Measurements from ENCODE around the gene FRA10AC1.
"Not testable (repeated sequence)": the region's sequence is repeated elsewhere in the genome, so short reads cannot be mapped to it uniquely, and the experiment has no call there.

FRA10AC1 gene

DNA sequence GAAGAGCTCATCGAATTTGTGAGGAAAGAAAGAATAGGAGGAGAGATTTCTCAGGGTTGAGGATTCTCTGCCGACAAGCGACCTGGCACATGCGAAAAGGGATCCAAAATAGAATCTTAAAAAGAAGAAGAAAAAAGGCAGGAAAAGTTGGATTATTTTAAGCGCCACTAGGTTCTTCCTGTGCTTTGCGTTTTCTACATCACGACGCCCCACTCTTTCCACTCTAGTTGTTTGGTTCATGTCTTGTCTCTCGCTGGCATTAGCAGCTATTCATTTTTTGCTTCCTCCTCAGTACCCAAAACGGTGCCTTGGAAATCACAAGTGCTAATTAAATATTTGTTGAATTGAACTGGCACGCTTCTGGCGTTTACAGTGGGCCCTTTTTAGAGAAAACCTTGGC is 674 bp upstream of the FRA10AC1 start:
- no peak for DNase-seq (ENCODE audit: low read depth in 2 of 2)

DNA sequence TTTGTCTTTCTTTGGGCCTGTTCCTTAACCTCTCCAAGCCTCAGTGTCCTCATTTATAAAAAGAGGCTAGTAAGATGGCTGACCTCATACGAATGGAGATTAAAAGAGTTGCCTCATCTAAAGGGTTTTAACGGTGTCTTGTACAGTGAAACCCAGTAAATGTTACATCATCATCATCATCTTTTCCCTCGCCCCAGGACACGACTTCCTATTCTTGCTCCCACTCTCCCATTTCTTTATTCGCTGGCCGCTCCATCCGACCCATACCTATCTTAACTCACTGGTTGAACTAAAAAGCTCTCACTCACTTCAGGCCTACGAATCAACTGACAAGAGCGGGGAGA is 554 bp downstream of the FRA10AC1 start:
- no peak for DNase-seq (ENCODE audit: low read depth in 2 of 2)

GRCh38 chr10:93697207-93697606 is 5.2 kb downstream of the FRA10AC1 start:
- no peak for DNase-seq (ENCODE audit: low read depth in 2 of 2)

GRCh38 chr10:93696582-93696981 is 5.8 kb downstream of the FRA10AC1 start:
- not testable (repeated sequence) for DNase-seq (ENCODE audit: low read depth in 2 of 2)

- no peak for DNase-seq (ENCODE audit: low read depth in 2 of 2)
Measured at GRCh38 chr10:93695740-93696139, 6.7 kb downstream of the FRA10AC1 start.

DNA sequence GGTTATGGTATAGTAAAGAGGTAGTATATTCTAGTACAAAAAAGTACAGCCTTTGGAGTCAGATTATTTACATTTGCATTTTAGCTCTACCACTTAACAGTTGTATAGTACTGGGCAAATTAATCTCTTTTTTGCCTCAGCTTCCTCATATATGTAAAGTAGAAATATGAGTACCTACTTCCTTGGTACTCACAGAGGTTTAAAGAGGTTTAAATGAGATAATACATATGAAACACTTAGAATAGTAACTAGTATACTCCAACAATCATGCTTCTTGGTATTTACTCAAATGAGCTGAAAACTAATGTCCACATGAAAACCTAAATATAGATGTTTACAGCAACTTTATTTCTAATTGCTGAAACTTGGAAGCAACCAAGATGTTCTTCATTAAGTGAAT is 14.7 kb downstream of the FRA10AC1 start:
- DNase-seq (ENCODE audit: low read depth in 2 of 2), result no peak

DNA sequence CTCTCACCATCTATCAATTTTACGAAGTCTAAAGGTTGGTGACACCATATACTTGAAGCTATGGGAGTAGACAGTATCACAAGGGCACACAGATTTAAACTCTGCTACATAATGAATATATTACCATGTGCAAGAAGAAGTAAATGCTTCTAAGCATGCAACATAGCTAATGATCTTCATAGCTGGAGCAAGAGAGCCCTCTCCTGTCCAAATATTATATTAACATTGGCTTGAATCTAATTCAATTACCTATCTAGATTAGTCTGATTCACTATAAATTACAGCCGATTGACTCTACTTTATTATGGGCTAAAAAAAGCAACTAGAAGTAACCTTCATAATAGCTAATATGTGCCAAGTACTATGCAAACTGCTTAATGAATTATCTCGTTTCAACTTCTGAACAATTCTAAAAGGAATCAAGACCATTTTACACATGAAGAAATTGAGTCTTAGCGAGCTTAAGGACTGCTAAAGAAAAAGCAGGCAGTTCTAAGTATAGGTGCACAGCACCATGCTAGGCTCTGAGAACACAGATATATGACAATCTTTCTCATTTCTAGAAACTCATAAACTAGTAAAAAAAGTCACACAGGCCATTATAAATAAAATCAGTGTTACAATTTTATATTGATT is 21.9 kb downstream of the FRA10AC1 start:
- DNase-seq (ENCODE audit: low read depth in 2 of 2), result no peak

GRCh38 chr10:93678805-93679587 is 23.4 kb downstream of the FRA10AC1 start:
- no peak for DNase-seq (ENCODE audit: low read depth in 2 of 2)

DNA sequence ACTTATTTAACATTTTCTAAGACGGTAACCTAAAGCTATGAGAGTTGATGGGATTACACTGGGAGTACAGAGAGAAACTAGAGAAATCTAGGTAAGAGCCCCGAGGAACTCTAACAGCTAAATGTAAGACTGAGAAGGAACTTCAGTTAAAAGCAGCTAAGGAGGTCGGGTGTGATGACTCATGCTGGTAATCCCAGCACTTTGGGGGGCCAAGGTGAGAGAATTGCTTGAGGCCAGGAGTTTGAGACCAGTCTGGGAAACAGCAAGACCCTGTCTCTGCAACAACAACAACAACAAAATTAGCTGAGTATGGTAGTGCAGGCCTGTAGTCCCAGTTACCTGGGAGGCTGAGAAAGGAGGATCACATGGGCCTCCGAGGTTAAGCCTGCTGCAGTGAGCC is 24.0 kb downstream of the FRA10AC1 start:
- DNase-seq (ENCODE audit: low read depth in 2 of 2), result no peak

DNA sequence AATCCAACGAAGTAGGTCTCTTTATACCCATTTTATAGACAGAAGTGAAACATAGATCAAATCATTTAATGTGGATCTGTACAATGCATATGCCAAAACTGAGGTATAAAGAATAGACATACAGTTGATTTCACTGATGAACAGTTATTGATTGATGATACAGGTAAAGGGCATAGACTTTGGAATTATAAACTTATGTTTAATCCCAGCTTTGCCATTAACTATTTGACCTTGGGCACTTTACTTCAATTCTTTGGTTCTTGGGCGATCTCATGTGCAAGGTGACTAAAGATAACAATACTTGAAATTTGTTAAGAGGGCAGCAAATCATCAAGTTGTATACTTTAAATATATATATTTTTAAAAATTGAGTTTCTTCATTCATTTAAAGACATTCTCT is 28.6 kb downstream of the FRA10AC1 start:
- no peak for DNase-seq (ENCODE audit: low read depth in 2 of 2)

- DNase-seq (ENCODE audit: low read depth in 2 of 2), result no peak
Measured at GRCh38 chr10:93672890-93673289, 29.5 kb downstream of the FRA10AC1 start.

DNA sequence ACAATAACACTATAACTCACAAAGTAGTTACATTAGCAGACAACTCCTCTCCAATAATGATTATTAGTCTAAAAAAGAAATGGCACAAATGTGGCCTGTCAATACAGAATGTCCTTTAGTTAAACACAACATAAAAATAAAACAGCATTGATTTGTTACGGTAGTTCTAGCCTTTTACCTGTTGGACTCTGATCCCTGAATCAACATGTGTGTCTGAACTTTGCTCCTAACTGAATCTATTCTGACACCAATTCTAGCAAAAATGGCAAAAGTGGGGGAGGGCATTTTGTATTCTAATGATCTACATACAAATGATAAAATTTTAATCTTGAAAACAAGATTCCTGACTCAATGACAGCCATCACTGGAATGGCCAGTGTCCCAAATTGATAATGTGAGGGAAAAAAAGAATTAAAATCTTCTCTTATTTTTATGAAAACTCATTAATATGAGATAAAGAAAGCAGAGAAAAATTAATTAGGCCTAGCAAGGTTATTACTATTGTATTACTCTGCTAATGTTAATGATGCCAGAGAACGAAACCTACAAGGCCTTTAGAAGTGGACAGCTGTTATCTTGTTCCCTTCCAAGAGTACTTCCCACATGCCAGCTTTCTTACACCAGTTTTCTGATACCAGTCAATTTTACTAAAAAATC is 30.2 kb downstream of the FRA10AC1 start:
- no peak for DNase-seq (ENCODE audit: low read depth in 2 of 2)

DNA sequence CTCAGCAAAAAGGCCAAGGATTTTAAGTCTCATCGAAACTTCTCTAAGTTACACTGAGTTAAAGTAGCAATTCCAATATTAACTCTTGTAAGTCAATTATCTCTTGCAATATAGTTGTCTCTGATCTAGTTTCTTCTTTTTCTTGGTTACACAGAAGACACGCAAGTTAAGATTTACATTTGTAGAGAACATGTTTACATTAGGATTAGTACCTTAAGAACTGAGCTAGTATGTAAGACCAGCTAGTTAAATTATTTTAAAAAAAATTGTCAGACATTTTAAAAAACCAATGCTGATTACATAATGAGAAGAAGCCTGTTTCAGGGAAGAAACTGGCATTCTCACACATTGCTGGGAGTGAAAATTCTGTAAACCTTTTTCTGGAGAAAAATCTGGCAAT is 31.4 kb downstream of the FRA10AC1 start:
- no peak for DNase-seq (ENCODE audit: low read depth in 2 of 2)

DNA sequence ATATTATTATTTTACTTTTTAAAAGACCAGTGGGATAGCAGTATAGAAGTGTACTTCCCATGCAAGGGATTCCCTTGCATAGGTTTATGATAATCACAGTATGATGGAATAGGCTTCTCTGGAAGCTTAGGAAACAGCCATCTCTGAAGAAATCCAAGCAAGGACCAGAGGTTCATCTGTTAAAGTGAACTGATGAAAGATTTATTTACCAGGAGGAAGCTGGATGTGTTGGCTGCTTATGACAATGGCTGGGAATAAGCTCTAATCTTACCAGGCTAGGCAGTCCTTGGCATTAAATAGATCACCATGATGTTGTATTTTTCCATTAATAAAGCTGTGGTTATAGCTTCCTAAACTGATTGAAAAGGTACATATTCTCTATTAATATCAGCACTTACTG is 32.0 kb downstream of the FRA10AC1 start:
- no peak for DNase-seq (ENCODE audit: low read depth in 2 of 2)

DNA sequence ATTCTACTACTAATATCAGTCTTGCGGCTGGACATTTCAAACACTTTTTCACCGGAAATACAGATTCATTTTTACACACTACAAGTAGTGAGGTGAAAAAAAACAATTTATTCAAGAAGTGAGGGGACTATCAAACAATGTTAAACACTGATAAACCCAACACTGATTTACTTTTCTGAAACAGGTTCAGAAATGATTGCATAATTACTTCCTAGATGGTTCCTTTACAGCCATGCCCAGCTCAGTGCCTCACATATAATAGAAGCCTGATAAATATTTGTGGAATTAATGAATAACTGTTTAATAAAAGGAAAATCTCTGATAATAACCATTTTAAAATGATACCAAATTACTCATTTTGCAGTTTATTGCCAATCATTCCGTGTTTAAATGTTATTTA is 34.6 kb downstream of the FRA10AC1 start:
- no peak for DNase-seq (ENCODE audit: low read depth in 2 of 2)

DNA sequence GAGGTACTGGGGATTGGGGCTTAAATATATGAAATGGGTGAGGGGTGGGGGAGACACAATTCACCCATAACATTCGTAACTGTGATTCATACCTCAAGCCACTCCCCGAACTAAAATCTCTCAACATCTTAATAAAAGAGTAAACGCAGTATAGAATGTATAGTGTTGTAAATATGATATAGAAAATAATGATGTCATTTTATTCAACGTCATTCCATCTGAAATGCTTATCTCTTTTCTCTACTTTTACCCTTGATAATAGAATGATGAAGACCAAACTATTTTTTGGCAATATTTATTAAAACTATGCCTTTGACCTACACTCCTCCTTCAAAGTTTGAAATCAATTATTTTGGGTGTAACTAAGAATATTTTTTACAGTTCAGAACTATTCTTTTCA is 36.4 kb downstream of the FRA10AC1 start:
- no peak for DNase-seq (ENCODE audit: low read depth in 2 of 2)

DNA sequence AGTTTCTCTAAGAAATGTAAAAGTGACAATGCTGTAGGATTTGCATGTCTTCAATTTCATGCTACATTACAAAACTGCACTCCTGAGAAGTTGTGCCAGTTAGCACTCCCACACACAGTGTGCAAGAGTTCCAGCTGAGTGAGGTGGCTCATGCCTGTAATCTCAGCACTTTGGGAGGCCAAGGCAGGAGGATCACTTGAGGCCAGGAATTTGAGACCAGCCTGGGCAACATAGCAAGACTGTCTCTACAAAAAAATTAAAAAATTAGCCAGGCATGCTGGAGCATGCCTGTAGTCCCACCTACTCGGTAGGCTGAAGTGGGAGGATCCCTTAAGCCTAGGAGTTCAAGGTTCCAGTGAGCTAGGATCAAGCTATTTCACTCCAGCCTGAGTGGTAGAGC is 44.6 kb downstream of the FRA10AC1 start:
- DNase-seq (ENCODE audit: low read depth in 2 of 2), result no peak

GRCh38 chr10:93656155-93656554 is 46.2 kb downstream of the FRA10AC1 start:
- no peak for DNase-seq (ENCODE audit: low read depth in 2 of 2)

GRCh38 chr10:93654201-93654600 is 48.2 kb downstream of the FRA10AC1 start:
- no peak for DNase-seq (ENCODE audit: low read depth in 2 of 2)

- no peak for DNase-seq (ENCODE audit: low read depth in 2 of 2)
Measured at GRCh38 chr10:93652857-93653256, 49.5 kb downstream of the FRA10AC1 start.

- DNase-seq (ENCODE audit: low read depth in 2 of 2), result no peak
Measured at GRCh38 chr10:93639791-93640190, 62.6 kb downstream of the FRA10AC1 start.

GRCh38 chr10:93630625-93631557 is 71.5 kb downstream of the FRA10AC1 start:
- no peak for DNase-seq (ENCODE audit: low read depth in 2 of 2)

Data from stimulated activated CD8-positive, alpha-beta memory T cell treated with anti-CD3 and anti-CD28 coated beads, Interleukin-2, amount 100 ng/mL, for 1 hour (primary cell).